Fibroblast of skin of left quadriceps (primary cell): ENCODE measurements around the gene CCDC97.

Experiments used
- DNase-seq, 2 experiments: peaks; one replicate each; pipeline ENCODE4 v3.0.0-alpha.2; 2013; ENCODE audit warnings: low read depth in 2 of 2

The CCDC97 gene

GRCh38 chr19:41298348-41298964 lies 11.5 kb upstream of the CCDC97 start:
- DNase-seq: no peak

GRCh38 chr19:41299046-41299754 lies 10.8 kb upstream of the CCDC97 start:
- DNase-seq: no peak

GRCh38 chr19:41299755-41300089 lies 10.2 kb upstream of the CCDC97 start:
- DNase-seq: no peak

GRCh38 chr19:41300555-41300954 lies 9.4 kb upstream of the CCDC97 start:
- no peak for DNase-seq

GRCh38 chr19:41302624-41303351 lies 7.2 kb upstream of the CCDC97 start:
- no peak for DNase-seq

GRCh38 chr19:41303954-41304353 lies 6.0 kb upstream of the CCDC97 start:
- no peak for DNase-seq

GRCh38 chr19:41304706-41305483 lies 5.1 kb upstream of the CCDC97 start:
- no peak for DNase-seq

- DNase-seq: no peak
Measured at GRCh38 chr19:41305927-41306793, 3.8 kb upstream of the CCDC97 start.

- DNase-seq: no peak
Measured at GRCh38 chr19:41307090-41307875, 2.7 kb upstream of the CCDC97 start.

GRCh38 chr19:41307954-41308449 lies 2.0 kb upstream of the CCDC97 start:
- no peak for DNase-seq

- DNase-seq: peak; percentile 79
Measured at GRCh38 chr19:41308450-41309179, 1.4 kb upstream of the CCDC97 start.

- no peak for DNase-seq
Measured at GRCh38 chr19:41309180-41310032, 566 bp upstream of the CCDC97 start.

GRCh38 chr19:41311072-41311471 lies 1.1 kb downstream of the CCDC97 start:
- no peak for DNase-seq

- no peak for DNase-seq
Measured at GRCh38 chr19:41311613-41312012, 1.6 kb downstream of the CCDC97 start.

- DNase-seq: no peak
Measured at GRCh38 chr19:41316306-41316920, 6.4 kb downstream of the CCDC97 start.

GRCh38 chr19:41318696-41319499 lies 8.9 kb downstream of the CCDC97 start:
- DNase-seq: no peak

- no peak for DNase-seq
Measured at GRCh38 chr19:41319500-41320184, 9.7 kb downstream of the CCDC97 start.
